GM12891 (cell line): ENCODE measurements around the gene NLGN1.

Source experiments
- DNase-seq: peaks from one replicate; pipeline ENCODE4 v3.0.0; 2011; ENCODE audit warnings: low spot score; ENCODE audit not compliant: insufficient read length
- FAIRE-seq: peaks from 2 replicates; lab custom pipeline; 2011; peaks lifted over from hg19 to GRCh38; lab: Jason Lieb, UNC
- PAX5 ChIP-seq: IDR thresholded peaks from 2 replicates; pipeline ENCODE4 v1.6.1; 2011; ENCODE audit warnings: low read length, moderate library complexity, mild to moderate bottlenecking; ENCODE audit not compliant: insufficient read depth, severe bottlenecking
- POLR2A ChIP-seq: IDR thresholded peaks from 2 replicates; pipeline ENCODE4 v1.6.1; 2011; ENCODE audit warnings: low read depth, low read length, control low read depth
- POLR2AphosphoS5 ChIP-seq: IDR thresholded peaks from 2 replicates; pipeline ENCODE4 v1.6.1; 2011; ENCODE audit warnings: low read depth, low read length, control low read depth
- POU2F2 ChIP-seq: IDR thresholded peaks from 2 replicates; pipeline ENCODE4 v1.6.1; 2011; ENCODE audit warnings: low read depth, mild to moderate bottlenecking, control low read depth, low read length, moderate library complexity
- SPI1 ChIP-seq: IDR thresholded peaks from 2 replicates; pipeline ENCODE4 v1.6.1; 2011; ENCODE audit warnings: low read depth, low read length, control low read depth
- TAF1 ChIP-seq: IDR thresholded peaks from 2 replicates; pipeline ENCODE4 v1.6.1; 2011; ENCODE audit warnings: low read depth, low read length, control low read depth

NLGN1 gene

GRCh38 chr3:173650596-173650995 lies 253.1 kb downstream of the NLGN1 start:
- FAIRE-seq: no peak
- no peak for TF ChIP-seq SPI1
- no peak for TF ChIP-seq POU2F2
- no peak for TF ChIP-seq PAX5
- no peak for TF ChIP-seq TAF1
- TF ChIP-seq POLR2AphosphoS5: no peak
- no peak for TF ChIP-seq POLR2A
- DNase-seq: no peak

- FAIRE-seq (no peak), DNase-seq (no peak)
- TF ChIP-seq TAF1 (no peak), POLR2AphosphoS5 (no peak), POLR2A (no peak), PAX5 (no peak), POU2F2 (no peak), SPI1 (no peak)
Observed at GRCh38 chr3:173652093-173652492, 254.5 kb downstream of the NLGN1 start.

- no peak for TF ChIP-seq POLR2A
- TF ChIP-seq SPI1: no peak
- no peak for TF ChIP-seq POLR2AphosphoS5
- TF ChIP-seq POU2F2: no peak
- no peak for TF ChIP-seq TAF1
- TF ChIP-seq PAX5: no peak
- FAIRE-seq (no peak), DNase-seq (no peak)
Observed at GRCh38 chr3:173653781-173654180, 256.2 kb downstream of the NLGN1 start.

GRCh38 chr3:173659972-173660371 lies 262.4 kb downstream of the NLGN1 start:
- FAIRE-seq (no peak), DNase-seq (no peak)
- TF ChIP-seq SPI1 (no peak), PAX5 (no peak), POLR2A (no peak), POLR2AphosphoS5 (no peak)

- FAIRE-seq: no peak
- TF ChIP-seq POLR2A: no peak
- no peak for TF ChIP-seq POLR2AphosphoS5
- no peak for TF ChIP-seq TAF1
- no peak for TF ChIP-seq SPI1
- no peak for TF ChIP-seq PAX5
- no peak for TF ChIP-seq POU2F2
- no peak for DNase-seq
Observed at GRCh38 chr3:173660645-173661299, 263.2 kb downstream of the NLGN1 start.

GRCh38 chr3:173663696-173664111 lies 266.2 kb downstream of the NLGN1 start:
- FAIRE-seq (no peak), DNase-seq (no peak)
- TF ChIP-seq POLR2AphosphoS5 (no peak), POU2F2 (no peak), TAF1 (no peak), POLR2A (no peak), PAX5 (no peak)

GRCh38 chr3:173676094-173676493 lies 278.6 kb downstream of the NLGN1 start:
- no peak for FAIRE-seq
- no peak for DNase-seq
- TF ChIP-seq SPI1: no peak
- no peak for TF ChIP-seq POU2F2
- no peak for TF ChIP-seq PAX5
- TF ChIP-seq TAF1: no peak
- TF ChIP-seq POLR2AphosphoS5: no peak
- TF ChIP-seq POLR2A: no peak

- FAIRE-seq (no peak), DNase-seq (no peak)
- TF ChIP-seq POU2F2 (no peak), TAF1 (no peak), POLR2A (no peak), PAX5 (no peak), SPI1 (no peak), POLR2AphosphoS5 (no peak)
Observed at GRCh38 chr3:173681188-173681678, 283.7 kb downstream of the NLGN1 start.

GRCh38 chr3:173685456-173685855 lies 287.9 kb downstream of the NLGN1 start:
- FAIRE-seq (no peak), DNase-seq (no peak)
- TF ChIP-seq POLR2A (no peak), POLR2AphosphoS5 (no peak), SPI1 (no peak), POU2F2 (no peak), PAX5 (no peak), TAF1 (no peak)
